ENCODE measurements around the gene RBM5. TPM values are rescaled to one million over a fixed set of nuclear protein-coding genes. Genes with fewer than 3 reads are reported as not detected.

The RBM5 gene
- polyA plus RNA-seq, 1 donor (not counting 4 experiments of a cell fraction or from before 2014, with no cell fraction given): 167 TPM

DNA sequence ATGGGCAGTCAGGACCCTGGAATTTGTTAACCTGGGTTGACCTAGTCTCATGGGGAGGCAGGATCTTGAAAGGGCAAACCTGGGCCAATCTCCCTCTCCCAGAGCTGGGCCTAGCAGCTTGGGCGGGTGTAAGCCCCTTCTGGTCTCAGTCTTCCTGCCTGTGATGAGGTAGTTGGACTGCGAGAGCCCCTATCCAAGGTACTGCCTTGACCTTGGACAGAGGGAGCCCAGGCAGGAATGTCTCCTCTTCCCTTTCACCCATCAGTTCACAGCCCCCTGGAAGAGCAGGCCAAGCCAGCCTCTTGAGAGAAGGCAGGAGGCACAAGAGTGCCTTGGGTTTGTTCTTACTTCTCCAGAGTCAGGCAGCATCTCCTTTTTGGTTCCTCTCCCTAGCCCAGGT is 41.7 kb downstream of the RBM5 start:
- dilution Hi-C loops (cut with MboI; ENCODE audit: extremely low pct_ligation_motif_present, low sequenced_read_pairs): no loop called here
- no peak overlapping the region for H3K4me2 ChIP-seq (ENCODE audit: control insufficient read depth, extremely low read depth, insufficient read depth, low read depth, low read length)
- no peaks in the 10 kb centered on the region for H3K79me2 ChIP-seq (ENCODE audit: control insufficient read depth, insufficient read depth, low read length)
- no peak overlapping the region for H3K9ac ChIP-seq (ENCODE audit: control insufficient read depth, extremely low read depth, insufficient read depth, low read length)
- H3K9me3 ChIP-seq (ENCODE audit: control insufficient read depth, low read depth, low read length): no peaks in the 10 kb centered on the region
- TF ChIP-seq, protein P1, sequence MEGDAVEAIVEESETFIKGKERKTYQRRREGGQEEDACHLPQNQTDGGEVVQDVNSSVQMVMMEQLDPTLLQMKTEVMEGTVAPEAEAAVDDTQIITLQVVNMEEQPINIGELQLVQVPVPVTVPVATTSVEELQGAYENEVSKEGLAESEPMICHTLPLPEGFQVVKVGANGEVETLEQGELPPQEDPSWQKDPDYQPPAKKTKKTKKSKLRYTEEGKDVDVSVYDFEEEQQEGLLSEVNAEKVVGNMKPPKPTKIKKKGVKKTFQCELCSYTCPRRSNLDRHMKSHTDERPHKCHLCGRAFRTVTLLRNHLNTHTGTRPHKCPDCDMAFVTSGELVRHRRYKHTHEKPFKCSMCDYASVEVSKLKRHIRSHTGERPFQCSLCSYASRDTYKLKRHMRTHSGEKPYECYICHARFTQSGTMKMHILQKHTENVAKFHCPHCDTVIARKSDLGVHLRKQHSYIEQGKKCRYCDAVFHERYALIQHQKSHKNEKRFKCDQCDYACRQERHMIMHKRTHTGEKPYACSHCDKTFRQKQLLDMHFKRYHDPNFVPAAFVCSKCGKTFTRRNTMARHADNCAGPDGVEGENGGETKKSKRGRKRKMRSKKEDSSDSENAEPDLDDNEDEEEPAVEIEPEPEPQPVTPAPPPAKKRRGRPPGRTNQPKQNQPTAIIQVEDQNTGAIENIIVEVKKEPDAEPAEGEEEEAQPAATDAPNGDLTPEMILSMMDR (optimal IDR thresholded peaks at IDR 0.05 in 1 of 3, IDR thresholded peaks at IDR 0.05 in 1 of 3, conservative IDR thresholded peaks at IDR 0.05 in 1 of 3; ENCODE audit: extremely low read depth in 1 of 3, insufficient read depth in 2 of 3, low read length in 3 of 3): no peak
- TF ChIP-seq EZH2 (IDR thresholded peaks at IDR 0.05; ENCODE audit: low read length): no peak
- no peak overlapping the region for H3K4me3 ChIP-seq (ENCODE audit: control insufficient read depth in 2 of 3, extremely low read depth in 1 of 3, insufficient read depth in 2 of 3, low read depth in 1 of 3, low read length in 3 of 3)
- no peaks in the 10 kb centered on the region for H3K27me3 ChIP-seq (ENCODE audit: control insufficient read depth, extremely low read depth, insufficient read depth, low read length)
- no peaks in the 10 kb centered on the region for H4K20me1 ChIP-seq (ENCODE audit: control insufficient read depth, extremely low read depth, insufficient read depth, low read length)
- no peak overlapping the region for H3K27ac ChIP-seq (ENCODE audit: control insufficient read depth, insufficient read depth, low read length)
- no peaks in the 10 kb centered on the region for H3K9me1 ChIP-seq (ENCODE audit: control insufficient read depth, extremely low read depth, insufficient read depth, low read length)
- H3K36me3 ChIP-seq (ENCODE audit: control insufficient read depth in 2 of 2, extremely low read depth in 1 of 2, insufficient read depth in 2 of 2, low read length in 2 of 2): no peaks in the 10 kb centered on the region
- no peak for DNase-seq (ENCODE audit: low read depth, low spot score)
- FAIRE-seq: no peak
- no peak overlapping the region for H2AFZ ChIP-seq (ENCODE audit: control insufficient read depth, low read length)
- H3K4me1 ChIP-seq (ENCODE audit: control insufficient read depth, extremely low read depth, insufficient read depth, low read length): no peaks in the 10 kb centered on the region

DNA sequence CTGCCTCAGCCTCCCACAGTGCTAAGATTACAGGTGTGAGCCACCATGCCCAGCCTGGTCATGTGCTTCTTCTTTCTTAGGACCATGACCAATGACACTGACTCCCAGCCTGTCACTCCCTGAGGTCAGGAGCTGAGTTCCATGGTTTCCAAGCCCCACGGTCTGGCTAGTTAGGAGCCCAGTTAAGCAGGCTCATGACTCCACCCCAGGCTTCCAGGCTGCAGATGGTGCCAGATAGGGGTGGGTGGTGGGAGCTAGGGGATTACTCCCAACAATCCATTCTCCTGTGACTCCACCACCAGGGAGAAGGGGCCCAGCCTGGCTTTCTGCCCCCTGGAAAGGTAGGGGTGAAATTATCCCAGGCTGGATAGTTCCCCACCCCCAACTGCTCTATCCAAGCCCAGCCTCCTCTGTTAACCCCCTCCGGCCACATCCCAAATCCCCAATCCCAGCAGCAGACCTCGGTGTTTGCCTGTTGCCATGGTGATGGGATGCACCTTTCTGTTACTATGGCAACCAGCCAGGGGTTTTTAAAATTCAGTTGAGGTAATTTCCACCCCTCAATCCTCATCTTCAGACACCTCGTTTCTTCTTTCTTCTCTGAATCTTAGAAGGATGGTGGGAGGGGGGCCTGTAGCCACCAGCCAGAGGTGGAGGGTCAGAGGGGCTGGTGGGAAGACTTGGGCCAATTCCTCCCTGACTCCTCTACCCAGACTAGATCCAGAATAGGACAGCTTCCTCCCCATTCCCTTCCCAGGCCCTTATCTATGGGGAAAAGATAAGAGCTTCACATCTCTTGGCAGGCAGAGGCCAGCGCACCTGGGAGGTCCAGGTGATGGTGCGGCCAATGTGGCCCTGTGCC is 43.9 kb downstream of the RBM5 start:
- no peak overlapping the region for H3K4me3 ChIP-seq (ENCODE audit: control insufficient read depth in 2 of 3, extremely low read depth in 1 of 3, insufficient read depth in 2 of 3, low read depth in 1 of 3, low read length in 3 of 3)
- no peak for FAIRE-seq
- dilution Hi-C loops (cut with MboI; ENCODE audit: extremely low pct_ligation_motif_present, low sequenced_read_pairs): no loop called here
- no peaks in the 10 kb centered on the region for H3K79me2 ChIP-seq (ENCODE audit: control insufficient read depth, insufficient read depth, low read length)
- H3K27ac ChIP-seq (ENCODE audit: control insufficient read depth, insufficient read depth, low read length): no peak overlapping the region
- no peak for DNase-seq (ENCODE audit: low read depth, low spot score)
- H3K9ac ChIP-seq (ENCODE audit: control insufficient read depth, extremely low read depth, insufficient read depth, low read length): no peak overlapping the region
- H4K20me1 ChIP-seq (ENCODE audit: control insufficient read depth, extremely low read depth, insufficient read depth, low read length): no peaks in the 10 kb centered on the region
- H2AFZ ChIP-seq (ENCODE audit: control insufficient read depth, low read length): no peak overlapping the region
- no peaks in the 10 kb centered on the region for H3K9me1 ChIP-seq (ENCODE audit: control insufficient read depth, extremely low read depth, insufficient read depth, low read length)
- peaks cover 1% of the 10 kb centered on the region for H3K4me1 ChIP-seq (ENCODE audit: control insufficient read depth, extremely low read depth, insufficient read depth, low read length)
- H3K9me3 ChIP-seq (ENCODE audit: control insufficient read depth, low read depth, low read length): no peaks in the 10 kb centered on the region
- H3K27me3 ChIP-seq (ENCODE audit: control insufficient read depth, extremely low read depth, insufficient read depth, low read length): no peaks in the 10 kb centered on the region
- no peaks in the 10 kb centered on the region for H3K36me3 ChIP-seq (ENCODE audit: control insufficient read depth in 2 of 2, extremely low read depth in 1 of 2, insufficient read depth in 2 of 2, low read length in 2 of 2)
- H3K4me2 ChIP-seq (ENCODE audit: control insufficient read depth, extremely low read depth, insufficient read depth, low read depth, low read length): no peak overlapping the region
- TF ChIP-seq, protein P1 (optimal IDR thresholded peaks at IDR 0.05 in 1 of 3, IDR thresholded peaks at IDR 0.05 in 1 of 3, conservative IDR thresholded peaks at IDR 0.05 in 1 of 3; ENCODE audit: extremely low read depth in 1 of 3, insufficient read depth in 2 of 3, low read length in 3 of 3): no peak
- no peak for TF ChIP-seq EZH2 (IDR thresholded peaks at IDR 0.05; ENCODE audit: low read length)

Measured in keratinocyte (primary cell).